GM23338 (cell line): ENCODE results near the gene NOSTRIN. TPM values are rescaled to one million over a fixed set of nuclear protein-coding genes. Genes with fewer than 3 reads are reported as not detected.

Source experiments
- ATAC-seq: fragments of 200-7000 bp; cut with Tn5 transposase; 3 replicates; pipeline ENCODE4 v1.9.1; 2020
- DNase-seq: peaks from one replicate; pipeline ENCODE4 v3.0.0-alpha.2; 2015; ENCODE audit warnings: low spot score
- H2AFZ ChIP-seq: fragments of 200-600 bp; sonication (generic); 2 replicates; pipeline ENCODE4 v1.8.0; 2016; ENCODE audit warnings: antibody characterized with exemption, mild to moderate bottlenecking, moderate library complexity
- H3F3A ChIP-seq: fragments of 200-600 bp; sonication (generic); replicated peaks from 2 replicates; pipeline ENCODE4 v1.8.0; 2017; ENCODE audit warnings: antibody characterized with exemption, mixed run types, low read depth
- H3K27ac ChIP-seq: fragments of 200-600 bp; sonication (generic); 2 replicates; pipeline ENCODE4 v1.6.1; 2016; ENCODE audit warnings: low read depth
- H3K27me3 ChIP-seq: fragments of 200-600 bp; sonication (generic); 2 replicates; pipeline ENCODE4 v1.8.0; 2016; ENCODE audit warnings: mild to moderate bottlenecking, mixed run types, moderate library complexity; ENCODE audit not compliant: insufficient read depth
- H3K36me3 ChIP-seq: fragments of 200-600 bp; sonication (generic); 2 replicates; pipeline ENCODE4 v1.8.0; 2016; ENCODE audit warnings: mild to moderate bottlenecking; ENCODE audit not compliant: insufficient read depth
- H3K4me1 ChIP-seq: fragments of 200-600 bp; sonication (generic); 2 replicates; pipeline ENCODE4 v1.8.0; 2016; ENCODE audit warnings: mild to moderate bottlenecking, moderate library complexity; ENCODE audit not compliant: insufficient read depth
- H3K4me2 ChIP-seq: fragments of 200-600 bp; sonication (generic); 2 replicates; pipeline ENCODE4 v1.7.1; 2017; ENCODE audit warnings: mixed run types
- H3K4me3 ChIP-seq: fragments of 200-600 bp; sonication (generic); 2 replicates; pipeline ENCODE4 v1.6.1; 2016; ENCODE audit warnings: mixed run types
- H3K79me2 ChIP-seq: fragments of 200-600 bp; sonication (generic); replicated peaks from 2 replicates; pipeline ENCODE4 v1.8.0; 2017; ENCODE audit warnings: mild to moderate bottlenecking; ENCODE audit not compliant: insufficient read depth
- H3K9me2 ChIP-seq: fragments of 200-600 bp; sonication (generic); 2 replicates; pipeline ENCODE4 v1.8.0; 2017; ENCODE audit not compliant: insufficient read depth
- H4K20me1 ChIP-seq: fragments of 200-600 bp; sonication (generic); replicated peaks from 2 replicates; pipeline ENCODE4 v1.8.0; 2017; ENCODE audit warnings: mild to moderate bottlenecking; ENCODE audit not compliant: insufficient read depth
- H3K27ac Mint-ChIP-seq: 2 replicates; pipeline ENCODE4 v1.8.0; 2020; ENCODE audit warnings: inconsistent platforms, mild to moderate bottlenecking, moderate library complexity, mixed read lengths
- H3K27me3 Mint-ChIP-seq: 3 replicates; pipeline ENCODE4 v1.8.0; 2022; ENCODE audit warnings: low read depth, mild to moderate bottlenecking, moderate library complexity, mixed read lengths, inconsistent platforms; ENCODE audit not compliant: insufficient read depth, poor library complexity
- H3K36me3 Mint-ChIP-seq: 3 replicates; pipeline ENCODE4 v1.8.0; 2021; ENCODE audit warnings: low read depth, mild to moderate bottlenecking, inconsistent platforms, moderate library complexity, mixed read lengths
- H3K4me1 Mint-ChIP-seq: 3 replicates; pipeline ENCODE4 v1.8.0; 2020; ENCODE audit warnings: mild to moderate bottlenecking, inconsistent platforms, mixed read lengths
- H3K4me3 Mint-ChIP-seq: 3 replicates; pipeline ENCODE4 v1.8.0; 2021; ENCODE audit warnings: moderate library complexity, mild to moderate bottlenecking, inconsistent platforms, mixed read lengths
- H3K9me3 Mint-ChIP-seq: 3 replicates; pipeline ENCODE4 v1.8.0; 2020; ENCODE audit warnings: moderate library complexity, mild to moderate bottlenecking, inconsistent platforms, mixed read lengths
- CREB1 ChIP-seq: fragments of 250-450 bp; sonication (Bioruptor Pico); IDR thresholded peaks from 2 replicates; pipeline ENCODE4 v1.5.0; 2020; ENCODE audit warnings: low read depth, mild to moderate bottlenecking, moderate library complexity
- ETS1 ChIP-seq: IDR thresholded peaks from 2 replicates; pipeline ENCODE4 v1.6.1; 2016; ENCODE audit warnings: antibody characterized with exemption
- EZH2 ChIP-seq: fragments of 200-600 bp; sonication (generic); IDR thresholded peaks from one replicate; pipeline ENCODE4 v1.8.0; 2017; ENCODE audit warnings: antibody characterized with exemption, mild to moderate bottlenecking, low read depth; ENCODE audit not compliant: unreplicated experiment
- EZH2phosphoT487 ChIP-seq: fragments of 200-600 bp; sonication (generic); IDR thresholded peaks from one replicate; pipeline ENCODE4 v1.8.1; 2018; ENCODE audit warnings: antibody characterized with exemption; ENCODE audit not compliant: unreplicated experiment
- JUNB ChIP-seq: IDR thresholded peaks from one replicate; pipeline ENCODE4 v1.6.1; 2016; ENCODE audit warnings: antibody characterized with exemption; ENCODE audit not compliant: unreplicated experiment
- NANOG ChIP-seq: IDR thresholded peaks from 2 replicates; pipeline ENCODE4 v1.6.1; 2016; ENCODE audit warnings: antibody characterized with exemption, borderline replicate concordance
- POLR2AphosphoS5 ChIP-seq: IDR thresholded peaks from 2 replicates; pipeline ENCODE4 v1.6.1; 2016; ENCODE audit warnings: antibody characterized with exemption, low read depth
- REST ChIP-seq: IDR thresholded peaks from one replicate; pipeline ENCODE4 v1.6.1; 2018; ENCODE audit warnings: antibody characterized with exemption; ENCODE audit not compliant: unreplicated experiment
- STAT1 ChIP-seq: IDR thresholded peaks from one replicate; pipeline ENCODE4 v1.6.1; 2016; ENCODE audit warnings: antibody characterized with exemption; ENCODE audit not compliant: unreplicated experiment
- ZNF114 ChIP-seq: fragments of 250-450 bp; sonication (Bioruptor Pico); IDR thresholded peaks from 2 replicates; pipeline ENCODE4 v1.5.0; 2020; ENCODE audit warnings: mild to moderate bottlenecking, moderate library complexity
- ZNF331 ChIP-seq: fragments of 250-450 bp; sonication (Bioruptor Pico); IDR thresholded peaks from 2 replicates; pipeline ENCODE4 v1.5.0; 2020; ENCODE audit warnings: low read depth, mild to moderate bottlenecking, moderate library complexity
- ZNF462 ChIP-seq: fragments of 250-450 bp; sonication (Bioruptor Pico); IDR thresholded peaks from 2 replicates; pipeline ENCODE4 v1.5.0; 2020; ENCODE audit warnings: mild to moderate bottlenecking, moderate library complexity
- polyA plus RNA-seq: library from polyadenylated mRNA; unstranded; fragments of >200 nt; fragmentation: Nextera tagmentation; extraction: Ambion mirVana; gene quantifications from 2 replicates; pipeline ENCODE4 v1.2.1, GENCODE V29; 2016
- total RNA-seq: library from RNA; depleted of rRNA; stranded (reverse); fragments of >200 nt; shearing (Covaris generic); gene quantifications from 2 replicates; pipeline ENCODE4 v1.2.3, GENCODE V29; 2014

The NOSTRIN gene
- total and polyA plus RNA-seq, 2 experiments from 2014 or later = 1.8 TPM; not detected in 1

- TF ChIP-seq REST = no peak
Observed at GRCh38 chr2:168894101-168894500, 91.7 kb downstream of the NOSTRIN start (continued).

GRCh38 chr2:168894720-168895119 lies 92.3 kb downstream of the NOSTRIN start:
- Mint-ChIP-seq H3K9me3 (no peaks in the 10 kb centered on the region), H3K27ac (no peak overlapping the region), H3K36me3 (no peaks in the 10 kb centered on the region), H3K4me3 (no peak overlapping the region), H3K27me3 (peaks cover 2% of the 10 kb centered on the region), H3K4me1 (no peaks in the 10 kb centered on the region)
- Histone ChIP-seq H4K20me1 (no peaks in the 10 kb centered on the region), H3F3A (no peaks in the 10 kb centered on the region), H2AFZ (no peak overlapping the region), H3K79me2 (peaks cover under 1% of the 10 kb centered on the region; the same call in 1 of the 2 replicates), H3K27me3 (no peaks in the 10 kb centered on the region), H3K36me3 (no peaks in the 10 kb centered on the region), H3K27ac (no peak overlapping the region), H3K4me2 (no peak overlapping the region), H3K4me3 (no peak overlapping the region), H3K9me2 (no peaks in the 10 kb centered on the region), H3K4me1 (no peaks in the 10 kb centered on the region)
- no peak for TF ChIP-seq EZH2
- TF ChIP-seq NANOG = no peak
- TF ChIP-seq ZNF114 (CRISPR knock-in tag) = no peak
- TF ChIP-seq STAT1 = no peak
- TF ChIP-seq JUNB = no peak
- no peak for TF ChIP-seq POLR2AphosphoS5
- TF ChIP-seq ZNF462 (CRISPR knock-in tag) = no peak
- no peak for TF ChIP-seq ETS1
- TF ChIP-seq ZNF331 (CRISPR knock-in tag) = no peak
- no peak for TF ChIP-seq EZH2phosphoT487
- TF ChIP-seq REST = no peak
- TF ChIP-seq CREB1 (CRISPR knock-in tag) = no peak
- ATAC-seq (no peak), DNase-seq (no peak)
